CD4-positive, alpha-beta T cell treated with Interleukin-17A for 1 hour (primary cell): ENCODE results near the gene NXN.
A peak's percentile ranks its signal among the peaks of the same experiment; 100 is the strongest.
"Not testable (repeated sequence)": the region's sequence is repeated elsewhere in the genome, so short reads cannot be mapped to it uniquely, and the experiment has no call there.

Source experiments
- DNase-seq: peaks from one replicate; pipeline ENCODE4 v3.0.0-alpha.2; 2020

NXN gene

DNA sequence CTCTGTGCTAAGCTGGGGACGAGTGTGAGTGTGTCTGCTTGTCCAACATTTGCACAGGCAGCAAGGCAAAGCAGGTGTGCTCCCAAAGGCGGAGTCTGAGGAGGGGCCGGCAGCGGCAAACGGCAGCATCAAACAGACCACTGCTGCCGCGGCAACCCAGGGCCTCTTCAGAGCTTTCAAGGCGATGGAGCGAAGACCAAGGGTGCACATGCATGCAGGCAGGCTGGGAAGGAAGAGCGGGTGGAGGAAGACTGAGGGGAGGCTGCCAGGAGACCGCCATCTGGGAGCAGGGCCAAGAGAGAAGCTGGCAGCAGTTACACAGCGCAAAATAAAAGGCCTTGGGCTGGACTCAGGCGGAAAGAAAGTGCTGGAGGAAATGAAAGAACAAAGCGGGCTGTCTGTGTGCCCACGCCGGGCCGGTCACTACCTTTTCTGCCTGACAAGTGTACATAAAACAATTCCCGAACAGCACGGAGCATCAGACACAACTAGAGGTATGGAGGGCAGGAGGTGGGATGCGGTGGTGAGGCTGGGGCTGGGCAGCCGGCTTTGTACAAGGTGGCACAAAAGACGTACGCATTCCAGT lies 25.9 kb upstream of the NXN start:
- DNase-seq: no peak

DNA sequence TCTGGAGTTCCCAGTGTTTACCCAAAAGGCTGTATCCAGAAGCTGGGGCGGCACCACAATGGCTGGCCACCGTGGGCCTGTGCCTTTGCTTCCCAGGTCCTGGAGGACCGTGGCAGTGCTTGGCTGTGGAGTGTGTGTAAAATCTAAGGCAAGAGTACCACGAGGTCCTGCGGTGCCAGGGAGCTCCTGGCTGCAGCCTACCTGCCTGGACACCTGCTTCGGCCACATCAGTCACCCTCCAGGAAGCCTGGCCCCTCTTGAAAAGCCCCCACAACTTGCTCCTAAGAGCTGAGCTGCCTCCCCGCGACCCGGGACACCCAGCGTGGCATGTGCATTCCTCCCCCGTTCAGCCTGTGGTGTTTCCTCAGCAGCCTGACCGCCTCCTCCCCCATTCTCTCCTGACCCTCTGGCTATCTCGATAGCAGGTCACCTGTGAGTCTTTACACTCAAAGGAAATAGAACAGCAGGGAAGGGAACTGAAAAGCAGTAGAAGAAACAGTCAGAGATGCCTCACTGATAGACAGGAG lies 25.3 kb upstream of the NXN start:
- DNase-seq: no peak

DNA sequence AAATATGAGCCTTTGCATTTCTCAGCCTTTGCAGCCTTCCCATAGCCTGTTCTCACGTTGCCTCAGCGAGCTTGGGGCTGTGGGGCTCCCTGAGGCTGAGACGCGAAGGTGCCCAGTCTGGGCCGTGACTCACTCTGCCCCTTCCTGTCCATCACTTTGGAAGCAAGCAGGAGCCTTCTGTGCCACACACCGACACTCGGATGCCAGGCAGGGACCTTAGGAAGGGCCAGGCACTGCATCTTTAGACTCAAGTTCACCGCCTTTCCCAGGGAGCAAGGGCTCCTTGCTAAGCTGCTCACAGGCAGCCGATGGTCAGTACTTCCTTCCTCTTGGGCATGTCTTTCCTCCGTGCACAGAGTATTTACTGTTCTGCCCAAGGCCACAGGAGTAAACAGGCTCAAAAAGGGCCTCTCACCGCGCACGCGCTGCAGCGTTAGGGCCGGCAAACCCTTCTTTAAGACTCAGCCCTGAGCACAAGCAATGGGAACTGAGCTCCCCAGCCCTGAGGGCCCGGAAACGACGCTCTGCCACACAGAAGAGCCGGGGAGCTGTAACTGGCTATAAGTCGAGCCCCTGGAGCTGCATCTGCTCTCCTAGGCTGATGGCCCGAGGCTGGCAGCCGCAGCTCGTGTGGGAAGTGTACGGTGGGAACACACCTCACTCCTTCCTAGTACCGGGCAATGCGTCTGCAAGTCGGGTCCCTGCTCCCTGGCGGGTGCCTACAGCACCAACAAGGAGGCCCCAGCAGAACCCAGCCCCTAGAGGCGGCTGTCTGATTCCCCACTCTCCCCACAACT lies 24.6 kb upstream of the NXN start:
- DNase-seq: no peak

DNA sequence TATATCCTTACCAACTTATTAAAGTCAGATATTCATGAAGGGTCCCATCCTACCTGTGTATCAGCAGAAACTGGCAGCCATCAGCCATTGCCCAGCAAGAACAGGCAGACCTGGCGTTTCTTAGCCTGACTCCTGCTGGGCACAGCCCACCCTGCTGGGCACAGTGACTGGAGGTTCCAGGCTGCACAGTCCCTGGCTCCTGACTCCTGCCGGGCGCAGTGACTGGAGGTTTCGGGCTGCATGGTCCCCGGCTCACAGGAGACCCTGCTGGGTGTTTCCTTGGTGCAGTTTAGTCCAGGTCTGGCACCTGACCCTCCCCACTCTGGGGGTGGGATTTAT lies 24.0 kb upstream of the NXN start:
- DNase-seq: no peak

DNA sequence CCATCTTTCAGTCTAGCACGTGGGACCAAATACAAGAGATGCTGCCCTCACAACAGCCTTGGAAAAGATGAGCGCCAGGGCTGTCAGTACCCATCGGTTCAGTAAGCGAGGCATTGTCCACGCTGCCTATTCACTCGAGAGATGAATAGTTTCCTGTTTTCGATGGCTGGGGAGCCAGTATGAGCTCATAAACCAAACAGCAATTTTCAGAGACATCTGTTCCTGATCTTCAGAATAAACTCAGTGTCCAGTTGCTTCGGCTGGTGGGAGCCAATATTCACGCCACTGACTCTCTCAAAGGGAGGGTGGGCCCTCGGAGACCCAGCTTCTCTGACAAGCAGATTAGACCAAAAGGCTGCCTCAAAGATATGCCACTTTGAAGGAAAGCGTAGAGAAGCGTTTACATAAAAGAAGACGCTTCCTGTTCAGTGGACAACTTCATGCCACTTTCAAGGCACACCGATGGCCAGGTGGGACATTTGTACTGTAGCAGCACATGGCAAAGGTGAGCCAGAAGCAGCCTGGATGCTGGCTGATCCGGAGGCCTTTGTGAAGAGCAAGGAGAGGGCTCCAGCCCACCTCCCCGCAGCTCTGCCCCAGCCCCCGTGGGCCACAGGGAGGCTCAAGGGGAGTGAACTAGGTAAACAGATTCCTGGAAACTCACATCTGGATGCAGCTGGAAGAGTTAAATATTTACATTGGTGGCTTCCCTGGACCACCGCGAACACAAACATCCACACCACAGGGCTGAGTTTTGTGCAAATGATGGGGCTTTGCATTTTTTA lies 23.4 kb upstream of the NXN start:
- DNase-seq: no peak

DNA sequence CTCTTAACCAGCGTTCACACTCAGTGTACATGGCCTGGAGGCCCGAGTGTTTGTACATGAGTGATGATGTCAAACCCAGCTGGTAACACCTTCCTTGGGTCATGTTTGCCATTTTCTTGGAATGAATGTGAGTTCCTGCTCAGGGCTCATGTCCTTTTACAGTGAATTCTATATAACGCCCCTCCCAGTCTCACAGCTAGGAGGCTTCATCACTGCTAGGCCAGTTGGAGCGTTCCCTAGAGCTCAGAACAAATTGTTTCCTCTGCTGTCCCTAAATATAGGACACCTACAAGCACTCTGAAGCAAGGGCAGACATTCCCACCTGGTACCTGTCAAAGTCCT lies 22.8 kb upstream of the NXN start:
- DNase-seq: no peak

DNA sequence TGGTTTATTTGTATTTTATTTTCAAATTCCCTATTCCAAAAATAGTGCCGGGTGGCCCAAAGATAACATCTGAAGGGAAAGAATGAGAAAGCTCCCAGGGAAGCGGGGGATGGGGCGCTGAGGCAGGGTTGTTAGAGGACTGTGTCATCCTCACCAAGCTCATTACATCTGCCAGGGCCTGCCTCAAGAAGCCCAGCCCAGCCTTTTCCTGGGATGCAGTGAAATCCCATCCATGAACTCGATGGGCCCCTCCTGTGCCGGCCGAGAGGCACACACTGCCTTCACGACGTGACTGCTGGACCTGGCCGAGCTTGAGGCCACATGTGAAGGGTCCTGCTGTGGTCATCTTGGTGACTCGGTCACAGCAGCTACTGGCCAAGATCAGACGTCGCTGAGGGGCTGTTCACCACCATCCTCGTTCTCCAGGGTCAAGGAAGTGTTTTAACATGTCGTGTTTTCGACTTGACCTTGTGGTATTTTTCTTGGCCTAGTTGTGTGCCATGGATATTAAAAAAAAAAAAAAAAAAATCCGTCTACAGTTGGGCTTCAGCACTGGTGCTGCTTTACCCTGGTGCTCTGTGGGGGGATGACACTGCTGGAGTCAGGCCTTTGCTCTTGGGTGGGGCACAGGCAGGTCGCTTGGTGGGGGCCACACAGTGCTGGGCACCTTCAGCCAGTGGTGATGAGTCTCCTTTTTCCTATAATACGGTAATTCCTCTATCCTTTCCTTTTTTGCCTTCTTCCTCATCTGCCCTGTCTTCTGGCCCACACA lies 22.2 kb upstream of the NXN start:
- DNase-seq: no peak

DNA sequence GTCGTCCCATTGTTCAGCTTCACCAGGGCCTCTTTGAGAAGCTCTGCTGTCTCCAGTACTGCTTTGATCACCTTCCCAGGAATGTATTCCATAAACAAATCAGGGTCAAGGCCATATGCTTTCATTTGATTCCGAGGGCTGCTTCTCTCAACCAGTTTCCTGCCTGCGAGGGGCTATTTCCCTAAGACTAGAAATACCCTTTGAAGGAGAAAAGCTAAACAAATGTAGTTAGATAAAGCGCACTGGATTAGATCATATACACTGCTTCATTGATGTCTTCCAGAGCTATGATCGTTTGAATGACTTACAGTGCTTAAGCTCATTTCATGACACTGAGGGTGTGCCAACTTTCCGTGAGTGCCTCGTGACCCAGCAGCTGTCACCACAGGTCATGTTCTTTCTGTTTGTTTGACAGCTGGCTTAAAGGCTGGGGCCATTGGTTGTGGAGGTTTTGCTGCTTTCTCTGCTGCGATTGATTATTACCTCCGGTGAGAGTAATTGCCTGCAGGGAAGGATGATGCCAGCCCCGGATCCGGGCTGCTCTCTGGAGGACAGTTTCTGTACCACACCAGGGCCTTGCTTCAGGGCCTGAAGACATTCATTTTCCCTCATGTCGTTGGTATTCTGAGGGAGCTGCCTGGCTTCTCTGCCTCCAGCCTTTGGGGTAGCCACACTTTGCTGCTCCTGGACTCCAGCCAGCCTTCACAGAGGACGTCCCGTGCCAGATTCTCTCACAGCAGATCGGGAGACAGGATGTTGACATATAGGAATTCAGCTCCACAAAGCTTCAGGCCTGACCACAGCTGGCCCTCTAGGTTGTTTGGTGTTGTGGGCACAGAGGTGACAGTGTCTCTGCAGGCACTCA lies 21.3 kb upstream of the NXN start:
- no peak for DNase-seq

DNA sequence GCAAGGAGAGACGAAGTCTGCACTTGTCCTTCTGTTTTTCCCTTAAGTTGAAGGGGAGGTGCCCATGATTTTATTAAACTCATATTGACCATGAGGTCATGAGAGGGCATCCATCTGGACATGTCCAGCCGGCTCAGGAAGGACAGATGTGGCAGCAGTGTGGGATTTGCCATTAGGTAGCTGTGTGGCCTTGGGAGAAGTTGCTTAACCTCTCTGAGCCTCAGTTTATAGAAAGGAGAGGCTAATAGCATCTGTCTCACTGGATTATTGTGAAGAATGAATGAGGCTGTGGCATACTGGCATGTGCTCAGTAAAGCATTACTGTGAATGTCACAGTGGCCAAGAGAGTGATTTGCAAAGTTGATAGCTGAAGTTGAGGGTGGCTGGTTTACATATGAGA lies 18.5 kb upstream of the NXN start:
- no peak for DNase-seq

DNA sequence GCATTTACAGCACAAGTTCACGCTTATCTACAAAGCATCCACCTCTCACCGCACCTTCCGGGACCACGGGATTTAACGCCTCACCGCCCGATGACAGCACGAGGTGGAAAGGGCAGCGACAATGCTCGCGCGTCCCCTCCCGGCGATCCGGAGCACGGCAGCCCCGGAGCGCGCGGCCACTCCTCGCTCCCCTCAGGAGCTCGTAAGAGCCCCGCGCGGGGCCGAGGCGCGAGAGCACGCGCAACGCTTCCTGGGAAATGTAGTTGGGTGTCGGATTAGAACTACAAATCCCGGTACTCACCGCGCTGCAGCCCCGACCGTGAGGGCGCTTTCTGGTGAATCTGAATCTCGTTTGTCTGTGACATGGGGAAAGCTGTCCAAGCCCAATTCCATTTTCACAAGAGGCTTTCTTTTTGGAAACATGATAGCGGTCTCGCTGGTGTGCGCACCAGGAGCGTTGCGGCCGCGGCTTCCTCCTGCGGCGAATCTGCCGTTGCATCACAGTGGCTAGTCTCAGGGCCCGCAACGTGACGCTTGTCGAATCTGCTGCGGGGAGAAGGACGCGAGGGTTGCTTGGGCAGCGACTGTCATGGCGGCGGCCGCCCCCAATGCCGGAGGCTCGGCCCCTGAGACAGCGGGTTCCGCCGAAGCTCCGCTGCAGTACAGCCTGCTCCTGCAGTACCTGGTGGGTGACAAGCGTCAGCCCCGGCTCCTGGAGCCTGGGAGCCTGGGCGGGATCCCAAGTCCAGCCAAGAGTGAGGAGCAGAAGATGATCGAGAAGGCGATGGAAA lies 17.2 kb upstream of the NXN start, which contains the start of gene TIMM22:
TIMM22 (plus strand) TSS at position 576 of the 791 bp plus-strand sequence; CDS start at position 590, 14 bp downstream.
- DNase-seq: peak; percentile 94

DNA sequence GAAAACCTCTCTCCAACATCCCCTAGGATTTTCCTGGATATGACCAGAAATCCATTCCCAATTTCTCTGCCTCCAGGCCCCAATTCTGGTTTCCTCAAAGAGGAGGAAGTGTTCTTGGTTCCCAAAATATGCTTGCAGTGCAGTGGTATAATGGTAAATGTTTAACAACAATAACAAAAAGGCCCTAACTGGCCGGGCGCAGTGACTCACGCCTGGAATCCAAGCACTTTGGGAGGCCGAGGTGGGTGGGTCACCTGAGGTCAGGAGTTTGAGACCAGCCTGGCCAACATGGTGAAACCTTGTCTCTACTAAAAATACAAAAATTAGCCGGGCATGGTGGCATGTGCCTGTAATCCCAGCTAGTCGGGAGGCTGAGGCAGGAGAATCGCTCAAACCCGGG lies 15.7 kb upstream of the NXN start:
- not testable (repeated sequence) for DNase-seq

DNA sequence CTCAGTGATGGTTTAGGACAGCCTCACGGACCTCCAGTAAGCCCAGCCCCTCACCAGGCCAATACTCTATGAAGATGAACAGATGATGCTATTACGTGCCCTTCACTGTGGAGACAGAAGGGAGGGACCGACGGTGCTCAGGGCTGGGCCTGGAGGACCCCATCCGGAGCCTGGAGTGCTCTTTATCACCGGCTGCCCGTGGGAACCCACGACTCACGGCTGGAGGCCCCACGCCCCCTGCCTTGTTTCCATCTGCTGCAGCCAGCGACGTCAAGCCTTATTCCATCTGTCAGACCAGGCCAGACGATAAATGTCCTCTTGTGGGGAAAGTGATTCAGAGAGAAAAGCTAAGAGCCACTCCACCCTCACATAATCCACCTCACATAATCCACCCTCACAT lies 13.4 kb upstream of the NXN start:
- no peak for DNase-seq

DNA sequence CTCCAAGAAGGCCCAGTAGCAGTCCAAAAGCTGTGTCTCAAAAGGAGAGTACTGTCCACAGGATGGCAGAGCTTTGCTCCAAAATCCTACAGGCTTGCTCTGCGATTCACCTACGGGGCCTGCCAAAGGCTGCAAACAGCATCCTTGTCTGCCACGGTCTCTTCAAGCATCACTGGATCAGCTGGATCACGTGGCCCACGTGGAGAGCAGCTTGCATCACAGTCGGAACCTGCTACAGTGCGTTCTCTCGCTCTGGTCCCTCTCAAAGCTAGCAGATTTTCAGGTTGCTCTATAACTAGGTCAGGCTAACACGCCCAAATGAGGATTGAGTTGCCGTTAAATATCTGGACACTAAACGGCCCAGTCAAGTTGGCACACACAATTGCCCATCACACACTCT lies 9.0 kb upstream of the NXN start:
- DNase-seq: no peak

DNA sequence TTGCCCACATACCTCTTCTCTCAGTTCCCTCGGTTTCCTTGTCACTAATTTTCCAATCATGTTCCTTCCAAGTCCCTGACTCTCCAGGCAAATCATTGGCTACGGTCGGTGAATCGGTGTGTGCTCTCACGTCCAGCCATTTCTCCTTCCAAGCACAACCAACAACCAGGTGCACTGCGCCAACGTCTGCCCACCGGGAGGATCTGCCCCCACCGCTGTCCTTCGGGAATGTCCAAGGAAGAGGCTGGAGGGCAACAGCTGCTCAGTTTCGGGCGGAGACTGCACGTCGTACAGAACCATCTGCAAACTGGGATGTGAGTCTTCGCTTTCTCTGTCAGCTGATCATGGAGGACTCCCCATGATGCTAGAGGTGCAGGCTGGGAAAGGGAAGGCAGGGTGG lies 8.4 kb upstream of the NXN start:
- no peak for DNase-seq

DNA sequence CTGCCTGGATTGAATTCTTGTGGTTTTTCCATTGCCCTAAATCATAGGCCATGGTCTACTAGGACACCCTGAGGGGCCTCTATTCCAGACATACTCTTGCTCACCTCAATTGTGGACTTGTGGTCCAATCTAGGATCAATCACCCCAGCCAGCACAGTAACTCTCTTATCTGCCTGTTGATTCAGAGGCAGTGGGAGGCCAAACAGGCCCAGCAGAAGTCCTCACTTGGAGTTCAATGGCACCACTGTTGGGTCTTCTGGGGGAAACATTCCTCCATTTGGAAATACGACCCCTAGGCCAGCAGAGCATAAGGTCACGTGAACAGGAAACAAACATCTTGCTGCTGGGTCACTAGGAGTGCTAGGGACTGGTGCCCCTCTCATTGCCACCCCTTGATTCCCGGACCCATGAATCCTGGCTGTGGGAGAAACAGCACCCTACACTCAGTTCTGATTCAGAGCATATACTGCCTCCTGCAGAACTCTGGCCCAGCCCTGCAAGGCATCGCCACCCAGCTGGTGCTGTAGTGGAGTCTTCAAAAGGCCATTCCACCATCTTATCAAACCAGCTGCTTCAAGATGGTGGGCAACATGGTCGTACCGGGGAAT lies 6.8 kb upstream of the NXN start:
- DNase-seq: no peak

DNA sequence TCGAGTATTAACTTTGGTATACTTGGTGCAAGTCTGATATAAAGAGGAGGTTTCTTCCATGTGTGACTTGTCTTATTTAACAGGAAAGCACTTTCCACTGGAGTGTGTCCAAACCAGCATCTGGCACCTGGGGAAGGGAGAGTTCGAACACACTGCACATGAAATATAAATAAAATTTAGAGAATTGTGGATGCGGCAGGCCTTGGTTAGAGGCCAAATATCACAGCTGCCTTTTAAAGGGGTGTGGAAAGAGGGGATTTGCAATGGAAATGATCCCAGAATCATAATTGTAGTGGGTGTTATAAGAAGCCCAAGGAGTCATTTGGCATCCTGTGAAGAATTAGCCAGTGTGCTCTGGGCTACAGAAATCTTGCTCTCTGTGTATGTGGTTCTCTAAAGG lies 4.3 kb upstream of the NXN start:
- no peak for DNase-seq

DNA sequence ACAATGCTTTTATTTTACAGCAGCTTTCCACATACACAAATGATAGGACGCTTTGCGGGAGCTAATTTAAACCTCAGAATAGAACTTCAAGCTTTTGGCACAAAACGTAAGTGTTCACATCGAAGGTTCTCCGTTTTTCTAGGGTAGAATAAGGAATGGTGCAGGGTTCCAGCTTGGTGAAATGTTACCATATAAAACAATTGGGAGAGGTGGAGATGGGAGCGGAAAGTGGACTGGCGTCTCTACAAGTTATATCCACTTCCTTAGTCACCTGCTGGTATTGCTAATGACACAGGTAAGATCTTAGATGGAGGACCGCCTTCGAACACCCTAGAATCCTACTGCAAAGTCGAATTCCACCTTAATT lies 1.7 kb upstream of the NXN start:
- no peak for DNase-seq

DNA sequence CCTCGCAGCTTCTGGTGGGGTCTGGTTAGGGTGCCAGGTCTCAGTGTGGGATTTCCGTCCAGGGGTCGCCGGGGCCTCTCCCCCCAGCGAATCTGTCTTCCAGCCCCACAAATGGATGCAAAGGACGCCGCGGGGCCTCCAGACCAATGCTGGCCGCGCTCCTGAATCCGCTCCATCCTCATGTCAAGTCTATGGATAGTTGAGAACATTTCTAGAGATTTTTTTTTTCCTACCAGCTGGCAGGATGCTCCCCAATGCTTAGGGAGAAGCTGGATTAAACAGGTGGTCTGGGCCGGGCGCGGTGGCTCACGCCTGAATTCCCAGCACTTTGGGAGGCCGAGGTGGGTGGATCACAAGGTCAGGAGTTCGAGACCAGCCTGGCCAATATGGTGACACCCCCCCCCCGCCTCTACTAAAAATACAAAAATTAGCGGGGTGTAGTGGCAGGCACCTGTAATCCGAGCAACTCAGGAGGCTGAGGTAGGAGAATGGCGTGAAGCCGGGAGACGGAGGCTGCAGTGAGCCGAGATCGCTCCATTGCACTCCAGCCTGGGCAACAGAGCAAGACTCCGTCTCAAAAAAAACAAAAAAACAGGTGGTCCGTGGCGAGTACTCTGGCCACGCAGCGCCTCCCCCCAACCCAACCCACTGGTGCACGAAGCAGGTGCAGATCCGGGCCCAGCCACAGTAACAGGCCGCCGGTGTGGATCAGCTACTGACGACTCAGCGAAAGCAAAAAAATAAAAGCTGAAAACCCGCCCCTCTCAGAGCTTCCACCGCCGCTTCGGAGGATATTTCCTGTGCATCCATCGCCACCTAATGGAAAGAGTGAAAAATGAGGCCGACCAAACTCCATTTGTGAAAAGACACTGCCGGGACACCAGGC lies 1.1 kb upstream of the NXN start:
- peak; percentile 90 for DNase-seq

DNA sequence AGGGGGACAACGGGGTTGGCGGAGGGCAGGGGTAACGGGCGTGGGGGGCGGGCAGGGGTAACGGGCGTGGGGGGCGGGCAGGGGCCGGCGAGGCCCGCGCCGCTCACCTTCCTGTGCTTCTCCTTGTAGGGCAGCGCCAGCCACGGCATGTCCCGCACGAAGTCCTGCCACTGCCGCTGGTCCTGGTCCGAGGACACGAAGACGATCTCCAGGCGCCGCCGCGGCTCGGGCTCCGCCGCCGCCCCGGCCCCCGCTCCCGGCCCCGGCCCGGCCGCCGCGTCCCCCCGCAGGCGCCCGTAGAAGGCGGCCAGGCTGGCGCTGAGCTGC lies 401 bp downstream of the NXN start:
- DNase-seq: no peak
